ENCODE measurements around the gene CCDC170.

CCDC170 gene

GRCh38 chr6:151498327-151498726, 4.5 kb downstream of the CCDC170 start:
- TF ChIP-seq CTCF (IDR thresholded peaks at IDR 0.05; ENCODE audit: low read depth, low read length) = no peak
- Histone ChIP-seq H3K4me3 (ENCODE audit: low read depth, low read length) (no peak overlapping the region), H3K9me3 (no peaks in the 10 kb centered on the region), H3K27me3 (peaks cover 42% of the 10 kb centered on the region), H3K4me1 (no peaks in the 10 kb centered on the region), H3K36me3 (no peaks in the 10 kb centered on the region)
- no peak for DNase-seq

DNA sequence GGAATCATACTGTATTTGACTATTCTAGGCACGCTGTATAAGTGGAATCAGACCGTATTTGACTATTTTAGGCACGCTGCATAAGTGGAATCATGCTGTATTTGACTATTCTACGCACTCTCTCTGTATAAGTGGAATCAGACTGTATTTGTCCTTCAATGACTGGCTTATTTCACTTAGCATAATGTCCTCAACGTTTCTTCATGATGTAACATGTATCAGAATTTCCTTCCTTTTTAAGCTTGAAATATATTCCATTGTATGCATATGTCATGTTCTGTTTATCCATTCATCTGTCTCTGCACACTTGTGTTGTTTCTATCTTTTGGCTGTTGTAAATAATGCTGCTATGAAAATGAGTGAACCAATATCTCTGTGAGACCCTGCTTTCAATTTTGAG, 5.7 kb downstream of the CCDC170 start:
- Histone ChIP-seq H3K4me1 (no peaks in the 10 kb centered on the region), H3K36me3 (no peaks in the 10 kb centered on the region), H3K9me3 (no peaks in the 10 kb centered on the region), H3K27me3 (peaks cover 30% of the 10 kb centered on the region), H3K4me3 (ENCODE audit: low read depth, low read length) (no peak overlapping the region)
- no peak for DNase-seq
- TF ChIP-seq CTCF (IDR thresholded peaks at IDR 0.05; ENCODE audit: low read depth, low read length) = no peak

- H3K9me3 ChIP-seq = no peaks in the 10 kb centered on the region
These were observed 7.8 kb downstream of the CCDC170 start for GRCh38 chr6:151501511-151502136.

DNA sequence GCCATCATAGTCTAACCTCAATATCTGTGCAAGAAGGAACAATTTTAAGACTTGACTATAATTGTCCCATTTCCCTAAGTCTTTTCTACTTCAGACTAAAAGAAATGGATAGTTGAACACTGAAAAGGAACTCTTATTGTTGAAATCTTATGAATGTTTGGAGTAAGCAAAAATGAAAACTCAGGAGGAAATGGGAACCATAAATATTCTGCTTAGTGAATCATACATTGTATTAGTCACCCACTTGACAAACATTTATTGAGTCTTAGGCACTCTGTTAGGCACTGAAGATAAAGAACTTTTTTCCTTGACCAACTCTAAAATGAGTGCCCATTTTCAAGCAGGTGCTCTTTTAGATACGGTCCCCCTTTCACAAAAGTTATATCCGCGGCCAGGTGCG, 8.7 kb downstream of the CCDC170 start:
- no peak overlapping the region for H3K4me3 ChIP-seq (ENCODE audit: low read depth, low read length)
- H3K9me3 ChIP-seq = no peaks in the 10 kb centered on the region
- TF ChIP-seq CTCF (IDR thresholded peaks at IDR 0.05; ENCODE audit: low read depth, low read length) = no peak
- DNase-seq = no peak
- no peaks in the 10 kb centered on the region for H3K36me3 ChIP-seq
- H3K4me1 ChIP-seq = no peaks in the 10 kb centered on the region
- H3K27me3 ChIP-seq = peaks cover 4% of the 10 kb centered on the region

More at GRCh38 chr6:151501511-151502136, 7.8 kb downstream of the CCDC170 start:
- H3K4me1 ChIP-seq = no peaks in the 10 kb centered on the region
- H3K4me3 ChIP-seq (ENCODE audit: low read depth, low read length) = no peak overlapping the region
- H3K36me3 ChIP-seq = no peaks in the 10 kb centered on the region
- peaks cover 9% of the 10 kb centered on the region for H3K27me3 ChIP-seq
- no peak for DNase-seq
- no peak for TF ChIP-seq CTCF (IDR thresholded peaks at IDR 0.05; ENCODE audit: low read depth, low read length)

DNA sequence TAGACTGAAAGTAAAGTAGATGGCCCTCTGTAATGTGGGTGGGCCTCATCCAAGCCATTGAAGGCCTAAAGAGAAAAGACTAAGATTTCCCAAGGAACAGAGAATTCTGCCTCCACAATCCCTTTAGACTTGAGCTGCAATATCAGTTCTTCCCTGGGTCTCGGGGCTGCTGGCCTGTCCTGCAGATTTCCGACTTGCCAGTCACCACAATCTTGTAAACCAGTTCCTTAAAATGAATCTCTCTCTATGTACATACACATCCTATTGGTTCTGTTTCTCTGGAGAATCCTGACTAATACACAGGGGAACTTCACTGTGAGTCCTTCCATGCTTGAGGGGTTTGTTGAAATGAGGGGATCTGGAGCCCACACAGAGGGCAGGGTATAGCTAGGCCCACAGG, 12.9 kb downstream of the CCDC170 start:
- Histone ChIP-seq H3K27me3 (no peaks in the 10 kb centered on the region), H3K4me3 (ENCODE audit: low read depth, low read length) (no peak overlapping the region), H3K4me1 (no peaks in the 10 kb centered on the region), H3K9me3 (no peaks in the 10 kb centered on the region), H3K36me3 (no peaks in the 10 kb centered on the region)
- TF ChIP-seq CTCF (IDR thresholded peaks at IDR 0.05; ENCODE audit: low read depth, low read length) = no peak
- no peak for DNase-seq

DNA sequence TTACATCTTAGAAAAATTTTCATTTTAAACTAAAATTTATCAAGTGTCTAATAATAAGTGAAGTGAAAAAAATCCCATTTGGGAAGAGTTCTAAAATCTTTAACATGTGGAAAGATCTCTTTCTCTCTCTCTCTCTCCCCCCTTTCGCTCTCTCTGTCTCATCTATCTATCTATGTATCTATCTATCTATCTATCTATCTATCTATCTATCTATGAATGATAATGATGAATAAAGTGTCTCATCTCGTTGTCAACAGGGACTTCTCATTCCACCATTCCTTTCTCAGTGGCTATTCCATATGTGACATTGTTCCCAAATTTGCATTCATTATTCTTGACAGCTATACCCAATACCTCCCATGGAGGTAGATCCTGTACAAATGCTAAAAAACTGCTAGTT, 15.2 kb downstream of the CCDC170 start:
- Histone ChIP-seq H3K36me3 (no peaks in the 10 kb centered on the region), H3K9me3 (no peaks in the 10 kb centered on the region), H3K27me3 (no peaks in the 10 kb centered on the region), H3K4me1 (no peaks in the 10 kb centered on the region), H3K4me3 (ENCODE audit: low read depth, low read length) (no peak overlapping the region)
- DNase-seq = no peak
- no peak for TF ChIP-seq CTCF (IDR thresholded peaks at IDR 0.05; ENCODE audit: low read depth, low read length)
